Measurements from ENCODE around the gene DAND5.
"Not testable (repeated sequence)": the region's sequence is repeated elsewhere in the genome, so short reads cannot be mapped to it uniquely, and the experiment has no call there.

DAND5 gene

DNA sequence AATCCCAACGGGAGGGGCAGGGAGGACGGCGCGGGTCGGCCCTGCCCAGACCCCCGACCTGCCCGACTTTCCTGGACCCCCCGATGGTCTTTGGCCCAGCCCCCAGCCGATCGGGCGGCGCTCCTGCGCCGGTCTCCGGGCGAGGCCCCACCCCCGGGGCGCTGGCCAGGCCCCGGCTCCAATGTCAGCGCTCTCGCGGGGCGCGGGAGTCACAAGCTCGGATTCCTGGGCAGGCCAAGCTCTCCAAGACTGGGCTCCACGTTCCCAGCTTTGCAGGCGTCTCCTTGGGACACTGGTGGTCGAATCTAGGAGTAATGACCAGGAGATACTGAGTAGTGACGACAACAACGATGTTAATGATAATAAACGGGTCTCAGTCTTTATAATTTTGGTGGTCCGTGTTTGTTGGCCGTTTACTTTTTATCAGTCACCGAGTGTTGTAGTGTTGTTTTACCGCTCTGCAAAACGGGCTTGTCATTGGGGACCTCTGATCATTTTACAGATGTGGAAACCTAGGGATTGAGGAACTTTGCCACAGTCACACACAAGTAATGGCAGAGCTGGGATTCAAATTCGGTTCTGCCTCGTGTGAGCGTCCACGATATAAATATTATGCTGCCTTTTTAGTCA is 23.2 kb upstream of the DAND5 start:
- in situ Hi-C loops (cut with MboI; ENCODE audit: low sequenced_read_pairs, unreplicated experiment), result no loop called here
- TF ChIP-seq, protein P1, sequence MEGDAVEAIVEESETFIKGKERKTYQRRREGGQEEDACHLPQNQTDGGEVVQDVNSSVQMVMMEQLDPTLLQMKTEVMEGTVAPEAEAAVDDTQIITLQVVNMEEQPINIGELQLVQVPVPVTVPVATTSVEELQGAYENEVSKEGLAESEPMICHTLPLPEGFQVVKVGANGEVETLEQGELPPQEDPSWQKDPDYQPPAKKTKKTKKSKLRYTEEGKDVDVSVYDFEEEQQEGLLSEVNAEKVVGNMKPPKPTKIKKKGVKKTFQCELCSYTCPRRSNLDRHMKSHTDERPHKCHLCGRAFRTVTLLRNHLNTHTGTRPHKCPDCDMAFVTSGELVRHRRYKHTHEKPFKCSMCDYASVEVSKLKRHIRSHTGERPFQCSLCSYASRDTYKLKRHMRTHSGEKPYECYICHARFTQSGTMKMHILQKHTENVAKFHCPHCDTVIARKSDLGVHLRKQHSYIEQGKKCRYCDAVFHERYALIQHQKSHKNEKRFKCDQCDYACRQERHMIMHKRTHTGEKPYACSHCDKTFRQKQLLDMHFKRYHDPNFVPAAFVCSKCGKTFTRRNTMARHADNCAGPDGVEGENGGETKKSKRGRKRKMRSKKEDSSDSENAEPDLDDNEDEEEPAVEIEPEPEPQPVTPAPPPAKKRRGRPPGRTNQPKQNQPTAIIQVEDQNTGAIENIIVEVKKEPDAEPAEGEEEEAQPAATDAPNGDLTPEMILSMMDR (IDR thresholded peaks at IDR 0.05; ENCODE audit: borderline replicate concordance, control extremely low read depth, extremely low read depth, insufficient read depth, missing control alignments), result no peak

DNA sequence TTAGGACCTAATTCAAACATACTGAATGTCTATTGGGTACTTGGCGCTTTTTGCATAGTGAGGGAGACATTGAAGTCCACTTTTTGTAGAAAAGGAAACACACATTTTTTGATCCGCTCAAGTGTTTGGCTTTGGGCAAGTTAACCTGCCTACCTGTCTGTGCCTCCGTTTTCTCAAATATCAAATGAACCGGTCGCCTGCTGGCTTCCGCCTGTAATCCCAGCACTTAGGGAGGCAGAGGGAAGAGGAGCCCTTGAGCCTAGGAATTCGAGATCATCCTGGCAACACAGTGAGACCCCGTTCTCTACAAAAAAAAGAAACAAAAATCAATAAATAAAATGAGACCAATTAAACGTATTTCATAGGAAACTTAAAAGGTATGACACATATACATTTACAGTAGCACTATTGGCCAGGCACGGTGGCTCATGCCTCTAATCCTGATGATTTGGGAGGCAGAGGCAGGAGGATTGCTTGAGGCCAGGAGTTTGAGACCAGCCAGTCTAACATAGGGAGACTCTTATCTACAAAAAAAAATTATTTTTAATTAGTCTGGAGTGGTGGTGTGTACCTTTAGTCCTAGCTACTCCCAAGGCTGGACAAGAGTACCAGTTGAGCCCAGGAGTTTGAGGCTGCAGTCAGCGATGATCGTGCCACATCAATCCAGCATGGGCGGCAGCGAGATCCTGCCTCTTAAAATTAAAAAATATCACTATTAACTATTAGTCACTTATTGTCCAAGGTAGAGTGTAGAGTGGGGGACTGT is 22.5 kb upstream of the DAND5 start:
- TF ChIP-seq, protein P1 (IDR thresholded peaks at IDR 0.05; ENCODE audit: borderline replicate concordance, control extremely low read depth, extremely low read depth, insufficient read depth, missing control alignments), result no peak
- DNase-seq (ENCODE audit: low spot score), result no peak
- in situ Hi-C loops (cut with MboI; ENCODE audit: low sequenced_read_pairs, unreplicated experiment), result no loop called here

More for the DNA sequence above, 23.2 kb upstream of the DAND5 start:
- peak; percentile 74 for DNase-seq (ENCODE audit: low spot score)

DNA sequence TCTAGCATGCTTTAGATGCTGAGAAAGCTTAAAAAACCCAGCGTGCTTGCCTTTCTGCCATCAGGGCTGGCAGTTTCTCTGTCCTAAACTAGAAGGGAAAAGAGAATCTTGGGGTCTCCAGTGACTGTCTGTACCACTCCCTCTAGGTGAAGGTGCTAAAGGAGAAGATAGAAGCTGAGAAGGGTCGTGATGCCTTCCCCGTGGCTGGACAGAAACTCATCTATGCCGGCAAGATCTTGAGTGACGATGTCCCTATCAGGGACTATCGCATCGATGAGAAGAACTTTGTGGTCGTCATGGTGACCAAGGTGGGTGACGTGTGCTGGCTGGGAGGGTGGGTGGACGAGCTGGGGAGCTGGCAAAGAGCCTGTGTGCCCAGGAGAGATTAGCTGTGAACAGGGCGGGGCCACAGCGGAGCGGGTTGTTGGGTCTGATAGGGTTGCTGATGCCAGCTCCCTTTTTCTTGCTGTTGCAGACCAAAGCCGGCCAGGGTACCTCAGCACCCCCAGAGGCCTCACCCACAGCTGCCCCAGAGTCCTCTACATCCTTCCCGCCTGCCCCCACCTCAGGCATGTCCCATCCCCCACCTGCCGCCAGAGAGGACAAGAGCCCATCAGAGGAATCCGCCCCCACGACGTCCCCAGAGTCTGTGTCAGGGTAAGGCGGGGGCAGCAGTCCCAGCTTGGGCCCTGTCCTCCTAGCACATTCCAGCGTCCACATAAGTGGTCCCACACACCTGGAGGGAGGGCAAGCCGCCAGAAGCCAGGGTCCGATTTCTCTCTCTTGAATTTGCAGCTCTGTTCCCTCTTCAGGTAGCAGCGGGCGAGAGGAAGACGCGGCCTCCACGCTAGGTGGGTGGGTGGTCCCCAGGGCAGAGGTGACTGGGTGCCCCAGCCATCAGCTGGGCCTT is 21.4 kb upstream of the DAND5 start:
- in situ Hi-C loops (cut with MboI; ENCODE audit: low sequenced_read_pairs, unreplicated experiment), result no loop called here
- TF ChIP-seq, protein P1 (IDR thresholded peaks at IDR 0.05; ENCODE audit: borderline replicate concordance, control extremely low read depth, extremely low read depth, insufficient read depth, missing control alignments), result no peak

DNA sequence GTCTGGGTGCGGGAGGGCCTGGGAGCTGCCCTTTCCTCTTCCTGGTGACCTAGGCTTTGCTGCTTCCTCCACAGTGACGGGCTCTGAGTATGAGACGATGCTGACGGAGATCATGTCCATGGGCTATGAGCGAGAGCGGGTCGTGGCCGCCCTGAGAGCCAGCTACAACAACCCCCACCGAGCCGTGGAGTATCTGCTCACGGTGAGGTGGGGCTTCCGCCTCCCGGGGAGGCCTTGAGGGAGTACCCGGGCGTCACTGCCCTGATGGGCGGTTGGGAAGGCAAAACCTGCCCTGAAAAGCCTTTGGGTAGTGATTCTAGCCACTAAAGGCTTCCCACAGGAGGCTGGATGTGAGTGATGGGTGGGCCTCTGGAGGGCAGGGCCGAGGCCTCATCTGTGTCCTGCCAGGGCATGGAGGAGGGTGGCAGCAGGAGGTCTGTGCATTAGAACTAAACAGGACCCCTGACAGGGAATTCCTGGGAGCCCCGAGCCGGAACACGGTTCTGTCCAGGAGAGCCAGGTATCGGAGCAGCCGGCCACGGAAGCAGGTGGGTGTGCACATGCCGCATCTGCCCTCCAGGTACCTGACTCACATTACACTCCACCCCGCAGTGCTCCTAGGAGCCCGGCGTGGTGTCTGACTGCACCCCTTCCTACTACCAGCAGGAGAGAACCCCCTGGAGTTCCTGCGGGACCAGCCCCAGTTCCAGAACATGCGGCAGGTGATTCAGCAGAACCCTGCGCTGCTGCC is 20.6 kb upstream of the DAND5 start:
- TF ChIP-seq, protein P1 (IDR thresholded peaks at IDR 0.05; ENCODE audit: borderline replicate concordance, control extremely low read depth, extremely low read depth, insufficient read depth, missing control alignments), result no peak
- DNase-seq (ENCODE audit: low spot score), result no peak
- in situ Hi-C loops (cut with MboI; ENCODE audit: low sequenced_read_pairs, unreplicated experiment), result no loop called here

More for the DNA sequence above, 21.4 kb upstream of the DAND5 start:
- no peak for DNase-seq (ENCODE audit: low spot score)

DNA sequence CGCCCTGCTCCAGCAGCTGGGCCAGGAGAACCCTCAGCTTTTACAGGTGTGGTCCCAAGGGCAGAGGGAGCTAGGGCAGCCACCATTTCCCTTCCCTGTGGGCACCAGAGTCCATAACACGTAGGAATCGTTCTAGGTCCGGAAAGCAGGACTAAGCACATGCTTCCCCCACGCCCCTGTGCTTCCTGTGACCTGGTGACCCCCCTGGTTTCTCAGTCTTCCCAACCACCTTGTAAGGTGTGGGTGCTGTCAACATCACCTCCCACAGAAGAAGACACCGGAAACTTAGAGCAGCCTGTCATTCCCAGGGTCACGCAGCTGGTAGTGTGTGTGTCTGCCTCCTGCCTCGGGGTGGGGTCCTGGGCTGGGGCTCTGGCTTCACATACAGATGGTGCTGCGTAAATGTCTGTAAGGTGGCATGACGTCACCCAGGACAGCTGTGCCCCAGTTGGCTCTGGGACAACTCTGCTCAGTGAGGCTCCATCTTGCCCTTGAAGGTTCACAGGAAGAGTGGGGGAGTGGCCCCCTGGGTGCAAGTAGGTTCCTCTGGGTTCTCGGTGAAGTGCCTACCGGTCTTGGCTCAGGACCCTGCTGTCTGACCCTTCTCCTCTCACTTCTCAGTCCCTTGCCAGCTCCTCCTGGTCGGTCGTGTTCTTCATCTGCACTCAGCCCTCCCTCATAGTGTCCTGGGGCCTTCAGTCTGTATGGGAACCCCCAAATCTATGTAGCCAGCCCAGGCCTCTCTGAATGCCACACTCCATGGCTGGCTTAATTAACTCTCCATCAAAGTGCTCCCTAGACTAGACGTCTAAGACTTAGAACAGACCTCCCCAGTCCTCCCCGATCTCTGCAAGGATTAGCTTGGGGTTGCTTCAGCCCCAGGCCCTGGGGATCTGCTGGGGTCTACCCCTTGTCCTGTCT is 19.8 kb upstream of the DAND5 start:
- no peak for DNase-seq (ENCODE audit: low spot score)
- TF ChIP-seq, protein P1 (IDR thresholded peaks at IDR 0.05; ENCODE audit: borderline replicate concordance, control extremely low read depth, extremely low read depth, insufficient read depth, missing control alignments), result no peak
- in situ Hi-C loops (cut with MboI; ENCODE audit: low sequenced_read_pairs, unreplicated experiment), result no loop called here

DNA sequence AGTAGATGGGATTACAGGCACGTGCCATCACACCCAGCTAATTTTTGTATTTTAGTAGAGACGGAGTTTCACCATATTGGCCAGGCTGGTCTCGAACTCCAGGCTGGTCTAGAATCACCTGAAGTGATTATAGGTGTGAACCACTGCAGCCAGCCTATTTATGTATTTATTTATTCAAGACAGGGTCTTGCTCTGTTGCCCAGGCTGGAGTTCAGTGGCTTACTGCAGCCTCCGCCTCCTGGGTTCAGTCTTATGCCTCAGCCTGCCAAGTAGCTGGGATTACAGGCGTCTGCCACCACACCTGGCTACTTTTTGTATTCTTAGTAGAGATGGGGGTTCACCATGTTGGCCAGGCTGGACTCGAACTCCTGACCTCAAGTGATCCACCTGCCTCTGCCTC is 17.3 kb upstream of the DAND5 start:
- DNase-seq (ENCODE audit: low spot score); in situ Hi-C loops (cut with MboI; ENCODE audit: low sequenced_read_pairs, unreplicated experiment): not testable (repeated sequence)

Data from GM13976 (cell line).